Inflammatory macrophage treated with lipopolysaccharide for 4 hours (primary cell): Measurements from ENCODE around the gene EPOP.
"Not testable (repeated sequence)": the region's sequence is repeated elsewhere in the genome, so short reads cannot be mapped to it uniquely, and the experiment has no call there.

Experiments
- DNase-seq: peaks from one replicate; pipeline ENCODE4 v3.0.0-alpha.2; 2020

EPOP gene

DNA sequence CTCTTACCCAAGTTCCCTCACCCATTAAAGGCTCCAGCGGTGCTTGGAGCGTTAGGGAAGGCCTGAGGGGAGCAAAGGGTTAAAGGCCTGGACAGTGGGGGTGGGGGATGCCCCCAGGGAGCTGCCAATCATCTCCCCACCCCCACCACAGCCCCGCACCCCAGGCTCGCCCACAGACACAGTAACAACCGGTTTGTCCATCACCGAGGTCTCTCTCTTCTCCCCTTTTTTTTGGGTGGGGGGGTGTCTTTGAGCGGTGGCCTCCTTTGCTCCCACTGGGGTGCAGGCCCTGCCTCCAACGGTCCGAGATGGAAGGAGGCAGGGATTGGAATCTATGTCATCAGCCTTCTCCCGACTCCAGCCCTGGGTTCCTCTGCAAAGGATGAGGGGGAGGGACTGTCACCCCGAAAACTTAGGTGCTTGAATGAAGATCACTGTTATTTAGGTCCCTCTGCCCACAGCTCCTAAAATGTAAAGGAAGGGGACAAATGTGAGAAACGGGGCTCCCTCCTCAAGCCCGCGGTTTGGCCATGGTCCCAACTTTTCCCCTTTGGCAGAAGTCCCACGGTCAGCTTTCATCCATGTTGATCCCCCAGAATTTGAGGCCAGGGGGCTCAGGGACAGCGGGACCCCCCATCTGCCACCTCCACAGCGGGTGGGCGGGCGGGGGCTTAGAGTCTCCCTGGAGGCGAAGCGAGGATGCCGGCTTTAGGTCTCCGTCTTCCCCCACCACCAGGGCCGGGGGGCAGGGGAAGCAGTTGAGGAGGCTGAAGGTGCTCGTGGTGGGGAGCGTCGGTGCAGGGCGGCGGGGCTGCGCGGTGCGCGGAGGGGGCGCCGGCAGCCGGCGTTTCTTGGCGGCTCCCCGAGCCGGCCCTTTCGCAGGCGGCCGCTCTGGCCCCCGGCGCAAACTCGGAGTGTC lies 1.7 kb downstream of the EPOP start:
- no peak for DNase-seq

- DNase-seq = no peak
Measured at GRCh38 chr17:38671939-38672720, 2.6 kb downstream of the EPOP start.

- DNase-seq = no peak
Measured at GRCh38 chr17:38669520-38669919, 5.2 kb downstream of the EPOP start.

GRCh38 chr17:38667787-38668122 lies 7.0 kb downstream of the EPOP start:
- DNase-seq = no peak

GRCh38 chr17:38667099-38667786 lies 7.5 kb downstream of the EPOP start:
- peak; percentile 70 for DNase-seq

- DNase-seq = no peak
Measured at GRCh38 chr17:38663964-38664644, 10.7 kb downstream of the EPOP start.

DNA sequence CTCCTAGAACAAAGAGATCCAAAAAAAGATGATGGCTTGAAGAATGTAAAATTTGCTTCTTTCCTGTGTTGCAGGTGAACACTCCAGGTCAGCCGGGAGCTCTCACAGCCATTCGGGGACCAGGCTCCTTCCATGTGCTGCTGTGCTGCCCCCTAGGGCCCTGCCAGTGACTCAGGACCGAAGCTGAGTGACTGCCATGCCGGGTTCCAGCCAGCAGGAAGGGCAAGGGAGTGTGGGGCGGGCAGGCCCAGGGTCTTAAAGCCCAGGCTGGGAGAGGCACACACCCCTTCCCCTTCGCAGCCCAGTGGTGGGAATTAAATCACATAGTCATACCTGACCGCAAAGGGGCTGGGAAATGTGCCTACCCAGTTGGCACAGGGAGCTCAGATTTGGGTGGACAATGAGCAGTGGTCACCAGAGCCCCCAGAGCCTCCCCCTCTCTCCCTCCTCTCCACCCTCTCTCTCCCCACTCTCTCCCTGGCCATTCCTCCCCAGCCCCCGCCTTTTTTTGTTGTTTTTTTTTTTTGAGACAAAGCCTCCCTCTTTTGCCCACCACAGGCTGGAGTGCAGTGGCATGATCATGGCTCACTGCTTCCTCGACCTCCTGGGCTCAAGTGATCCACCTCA lies 11.5 kb downstream of the EPOP start:
- peak; percentile 63 for DNase-seq

DNA sequence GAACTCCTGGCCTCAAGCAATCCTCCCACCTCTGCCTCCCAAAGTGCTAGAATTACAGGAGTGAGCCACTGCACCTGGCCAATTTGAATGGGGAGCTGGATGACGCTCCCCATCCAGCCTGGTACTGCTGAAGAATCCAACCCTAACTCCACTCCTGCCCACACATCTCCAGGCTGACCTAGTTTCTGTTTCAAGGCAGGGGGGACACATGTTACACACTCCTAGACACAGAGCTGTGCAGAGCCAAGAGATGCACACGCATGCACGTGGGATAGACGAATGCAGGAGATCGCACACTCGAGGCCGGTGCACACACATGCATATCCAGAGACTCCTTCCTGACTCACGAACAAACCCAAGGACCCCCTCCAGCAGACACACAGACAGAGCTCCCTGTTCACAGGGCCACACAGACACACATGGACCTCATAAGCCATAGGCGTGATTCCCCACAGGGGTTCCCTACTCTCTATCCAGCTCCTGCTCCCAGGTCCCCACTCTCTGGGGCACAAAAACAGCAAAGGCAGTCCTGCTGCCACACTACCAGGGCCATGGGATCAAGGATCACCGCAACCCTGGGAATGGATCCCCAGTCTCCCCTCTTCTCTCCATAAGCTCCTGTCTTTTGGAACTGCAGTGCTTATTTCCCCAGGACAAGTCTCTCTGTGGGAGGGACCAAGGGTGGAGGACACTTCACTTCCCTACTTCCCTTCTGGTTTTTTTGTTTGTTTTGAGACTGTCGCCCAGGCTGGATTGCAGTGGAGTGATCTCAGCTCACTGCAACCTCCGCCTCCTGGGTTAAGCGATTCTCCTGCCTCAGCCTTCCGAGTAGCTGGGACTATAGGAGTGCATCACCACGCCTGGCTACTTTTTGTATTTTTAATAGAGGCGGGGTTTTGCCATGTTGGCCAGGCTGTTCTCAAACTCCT lies 14.4 kb downstream of the EPOP start:
- peak; percentile 82 for DNase-seq

GRCh38 chr17:38659415-38659814 lies 15.3 kb downstream of the EPOP start:
- no peak for DNase-seq

- DNase-seq = peak; percentile 15
Measured at GRCh38 chr17:38658741-38659345, 15.9 kb downstream of the EPOP start.

- no peak for DNase-seq
Measured at GRCh38 chr17:38657824-38658740, 16.7 kb downstream of the EPOP start.

GRCh38 chr17:38656959-38657823 lies 17.6 kb downstream of the EPOP start:
- DNase-seq = peak; percentile 15

DNA sequence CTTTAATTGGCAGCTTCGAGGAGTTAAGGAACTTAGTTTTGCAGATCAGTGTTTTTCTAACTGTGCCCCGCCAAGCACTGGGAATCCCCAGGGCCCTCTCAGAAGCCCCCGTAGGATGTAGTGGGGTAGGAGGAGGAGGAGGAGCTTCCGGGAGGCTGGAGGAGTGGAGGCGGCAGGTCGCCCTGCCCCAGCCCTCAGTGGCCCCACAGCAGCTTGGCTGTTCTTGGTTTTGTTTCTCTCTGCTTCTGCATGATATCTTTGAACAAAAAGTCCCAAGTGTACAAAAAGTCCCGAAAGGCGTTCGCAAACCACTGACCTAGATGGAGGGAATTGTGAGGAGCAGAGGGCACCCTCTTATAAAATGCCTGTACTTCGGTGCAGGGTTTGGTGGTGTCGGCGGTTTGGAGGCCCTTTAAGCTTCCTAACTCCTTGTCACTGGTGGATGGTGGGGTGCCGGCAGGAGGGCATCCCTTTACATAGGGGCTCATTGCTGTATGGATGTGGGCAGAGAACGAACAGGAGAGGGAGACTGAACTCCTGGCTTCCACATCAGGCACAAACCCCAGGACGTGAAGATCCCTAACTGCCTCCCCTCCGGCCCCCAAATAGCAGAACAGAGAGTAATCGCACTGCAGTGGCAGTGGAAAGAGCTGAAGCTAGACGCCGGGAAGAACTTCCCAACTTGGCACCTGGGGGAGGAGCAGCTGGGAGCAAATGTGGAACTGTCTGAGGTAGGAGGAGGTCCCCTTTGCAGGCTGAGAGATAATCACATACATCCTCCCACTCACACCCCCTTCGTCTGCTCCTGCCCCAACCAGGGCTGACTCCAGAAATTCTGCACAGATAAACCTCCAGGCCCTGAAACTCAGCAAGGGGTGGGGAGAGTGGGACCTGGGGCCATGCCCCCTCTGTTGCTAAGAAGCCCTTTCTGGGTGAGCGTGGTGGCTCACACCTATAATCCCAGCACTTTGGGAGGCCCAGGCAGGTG lies 20.1 kb downstream of the EPOP start:
- no peak for DNase-seq

DNA sequence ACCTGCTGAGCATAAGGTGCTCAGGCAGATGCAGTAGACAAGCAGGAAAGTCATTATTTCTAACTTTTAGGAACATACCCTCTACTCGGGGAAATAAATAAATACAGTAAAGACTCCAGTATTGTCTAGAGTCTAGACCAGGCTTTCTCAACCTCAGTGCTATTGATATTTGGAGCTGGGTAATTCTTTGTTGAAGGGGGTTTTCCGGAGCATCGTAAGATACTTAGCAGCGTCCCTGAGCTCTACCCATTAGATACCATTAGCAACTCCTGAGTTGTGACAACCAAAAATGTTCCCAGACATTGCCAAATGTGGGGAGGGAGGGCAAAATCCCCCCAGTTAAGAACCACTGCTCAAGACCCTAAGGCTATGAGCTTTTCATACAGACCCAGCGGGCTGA lies 21.1 kb downstream of the EPOP start:
- DNase-seq = no peak

DNA sequence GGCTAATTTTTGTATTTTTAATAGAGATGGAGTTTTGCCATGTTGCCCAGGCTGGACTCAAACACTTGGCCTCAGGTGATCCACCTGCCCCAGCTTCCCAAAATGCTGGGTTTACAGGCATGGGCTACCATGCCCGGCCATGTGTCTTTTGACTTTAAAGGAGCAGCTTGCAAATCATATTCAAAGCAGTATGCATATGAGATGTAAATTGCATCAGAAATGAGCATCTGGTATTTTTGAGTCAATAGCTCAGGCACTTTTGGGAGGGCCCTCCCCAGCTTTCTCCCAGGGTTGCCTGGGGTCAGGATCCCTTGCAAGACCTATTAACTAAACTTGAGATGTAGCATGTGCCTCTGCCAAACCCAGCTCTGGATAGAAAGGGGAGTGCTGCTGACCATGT lies 21.5 kb downstream of the EPOP start:
- no peak for DNase-seq

GRCh38 chr17:38650653-38651173 lies 24.0 kb downstream of the EPOP start:
- DNase-seq = not testable (repeated sequence)

DNA sequence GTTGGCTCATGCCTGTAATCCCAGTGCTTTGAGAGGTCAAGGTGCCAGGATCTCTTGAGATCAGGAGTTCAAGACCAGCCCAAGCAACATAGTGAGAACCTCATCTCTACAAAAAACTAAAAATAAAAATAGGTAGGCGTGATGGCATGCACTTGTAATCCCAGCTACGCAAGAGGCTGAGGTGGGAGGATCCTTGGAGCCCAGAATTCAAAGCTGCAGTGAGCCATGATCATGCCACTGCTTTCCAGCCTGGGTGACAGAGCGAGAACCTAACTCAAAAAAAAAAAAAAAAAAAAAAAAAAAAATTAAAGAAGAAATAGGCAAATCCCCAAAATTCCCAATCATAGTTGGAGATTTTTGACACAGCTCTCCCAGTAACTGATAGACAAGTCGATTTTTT lies 36.8 kb downstream of the EPOP start:
- DNase-seq = no peak
